Panc1 (cell line): Measurements from ENCODE around the gene ZCWPW1.

Source experiments
- CTCF ChIP-seq: fragments of 450-650 bp; IDR thresholded peaks from 2 replicates; pipeline ENCODE4 v1.5.1; 2017; ENCODE audit warnings: mild to moderate bottlenecking
- POLR2AphosphoS5 ChIP-seq: IDR thresholded peaks from 2 replicates; pipeline ENCODE4 v1.6.1; 2012; ENCODE audit warnings: mild to moderate bottlenecking, low read depth, low read length, moderate library complexity
- REST ChIP-seq, 2 experiments: IDR thresholded peaks; 2 replicates each; pipeline ENCODE4 v1.6.1; 2011 to 2012; ENCODE audit warnings: low read depth in 2 of 2, control low read depth in 1 of 2, low read length in 1 of 2, mild to moderate bottlenecking in 1 of 2, moderate library complexity in 1 of 2; ENCODE audit not compliant: insufficient read depth in 1 of 2
- SIN3A ChIP-seq: IDR thresholded peaks from 2 replicates; pipeline ENCODE4 v1.6.1; 2012; ENCODE audit warnings: low read depth, mild to moderate bottlenecking, low read length, moderate library complexity, borderline replicate concordance; ENCODE audit not compliant: insufficient read depth
- TCF7L2 ChIP-seq: IDR thresholded peaks from 2 replicates; pipeline ENCODE4 v1.6.1; 2011; ENCODE audit warnings: mild to moderate bottlenecking, low read depth, low read length, inconsistent platforms

GRCh38 chr7:100467638-100468373 lies 39.3 kb upstream of the ZCWPW1 start:
- TF ChIP-seq CTCF: no peak
- TF ChIP-seq POLR2AphosphoS5: no peak
- no peak for TF ChIP-seq TCF7L2
- TF ChIP-seq SIN3A: no peak
- TF ChIP-seq REST (IDR thresholded peaks at IDR 0.05; ENCODE audit: insufficient read depth in 1 of 2, low read depth in 2 of 2, low read length in 1 of 2): no peak
